Activated T-cell treated with anti-CD3 and anti-CD28 coated beads, Interleukin-2, amount 50 U/mL, for 72 hours (primary cell): ENCODE results near the gene TMEM47. TPM values are rescaled to one million over a fixed set of nuclear protein-coding genes. Genes with fewer than 3 reads are reported as not detected.
A peak's percentile ranks its signal among the peaks of the same experiment; 100 is the strongest.

Experiments used
- ATAC-seq, 2 donors: fragments of 150-1000 bp; cut with Tn5 transposase; replicated peaks in 1 of 2; 2 replicates each; pipeline ENCODE4 v1.10.0; 2021; ENCODE audit warnings: moderate library complexity in 2 of 2, mild to moderate bottlenecking in 1 of 2
- DNase-seq, 2 donors: peaks; one replicate each; pipeline ENCODE4 v3.0.0; 2021 to 2022; ENCODE audit warnings: mixed read lengths in 1 of 2
- H3K27ac Mint-ChIP-seq: one replicate; pipeline ENCODE4 v1.8.0; 2022; ENCODE audit warnings: mild to moderate bottlenecking, moderate library complexity, mixed read lengths
- H3K27me3 Mint-ChIP-seq: one replicate; pipeline ENCODE4 v1.8.0; 2022; ENCODE audit warnings: low read depth, mixed read lengths
- H3K36me3 Mint-ChIP-seq, 2 donors: one replicate each; pipeline ENCODE4 v1.8.0; 2022; ENCODE audit warnings: mixed read lengths in 2 of 2, mild to moderate bottlenecking in 1 of 2; ENCODE audit not compliant: insufficient read depth in 2 of 2
- H3K4me1 Mint-ChIP-seq: one replicate; pipeline ENCODE4 v1.8.0; 2022; ENCODE audit warnings: low read depth, mixed read lengths
- H3K4me3 Mint-ChIP-seq, 2 donors: one replicate each; pipeline ENCODE4 v1.8.0; 2022; ENCODE audit warnings: mild to moderate bottlenecking in 2 of 2, mixed read lengths in 2 of 2, moderate library complexity in 2 of 2
- H3K9me3 Mint-ChIP-seq, 2 donors: one replicate each; pipeline ENCODE4 v1.8.0; 2022; ENCODE audit warnings: mixed read lengths in 2 of 2
- total RNA-seq, 2 donors: library from RNA; stranded (reverse); gene quantifications; one replicate each; pipeline ENCODE4 v1.2.3, GENCODE V29; 2022

Gene TMEM47
- total RNA-seq = not detected

DNA sequence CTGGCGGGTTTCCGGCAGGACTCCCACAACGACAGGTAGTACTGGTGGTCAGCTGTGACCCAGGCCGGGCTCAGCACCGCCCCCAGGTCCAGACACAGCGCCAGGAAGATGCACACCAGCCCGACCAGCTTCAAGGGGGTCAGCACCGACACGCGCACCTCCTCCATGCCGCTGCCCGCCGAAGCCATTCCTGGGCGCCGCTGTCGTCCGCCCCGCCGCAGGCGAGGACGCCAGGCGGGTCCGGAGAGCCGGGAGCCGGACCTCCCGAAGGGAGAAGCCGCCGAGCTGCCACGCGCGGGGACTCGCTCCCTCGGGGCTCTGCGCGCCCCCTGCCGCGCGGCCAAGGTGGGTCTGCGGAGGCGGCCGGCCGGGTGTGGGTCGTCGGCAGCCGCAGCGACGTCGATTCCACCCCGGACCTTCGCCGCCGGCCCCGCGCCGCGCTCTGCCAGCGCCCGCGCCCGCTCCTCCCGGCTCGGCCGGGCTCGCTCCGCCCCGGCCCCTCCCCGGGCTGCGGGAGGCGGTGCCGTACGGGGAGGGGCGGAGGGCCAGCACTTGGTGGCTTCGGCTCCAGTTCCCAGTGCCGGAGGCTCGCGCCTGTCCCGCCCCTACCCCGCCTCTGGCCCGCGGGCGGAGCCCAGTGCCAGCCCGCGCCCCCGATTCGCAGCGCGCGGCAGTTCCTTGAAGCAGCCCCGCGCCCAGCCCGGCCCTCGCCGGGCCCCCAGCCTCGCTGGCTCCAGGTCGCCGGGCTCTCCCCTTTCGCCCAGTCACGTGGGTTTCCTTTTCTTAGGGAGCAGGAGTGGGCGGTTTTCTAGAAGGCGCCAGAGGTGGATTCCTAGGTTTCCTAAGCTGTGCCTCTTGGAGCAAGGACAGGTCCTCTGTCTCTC is at the start of gene TMEM47:
Gene TMEM47 (minus strand): TSS at position 444 of the 884 bp plus-strand sequence. CDS start 256 bp downstream, at position 188.
- Mint-ChIP-seq H3K9me3 (peaks cover 4 to 6% of the 10 kb centered on the region in 2 donors), H3K27ac (no peak within 1 kb of the TSS), H3K4me1 (no peaks in the 10 kb centered on the region), H3K36me3 (peaks cover 6 to 10% of the 10 kb centered on the region in 2 donors), H3K4me3 (peak within 1 kb of the TSS; percentile 58 to 62), H3K27me3 (peaks cover 36% of the 10 kb centered on the region)
- DNase-seq (no peak), ATAC-seq (peak in 1 of 2 donors; percentile 27)

- ATAC-seq = no peak
- no peak overlapping the region for H3K27ac Mint-ChIP-seq
- no peak overlapping the region for H3K4me3 Mint-ChIP-seq
- DNase-seq = no peak
- H3K9me3 Mint-ChIP-seq = peaks cover 5 to 6% of the 10 kb centered on the region in 2 donors
- peaks cover 0 to 1% of the 10 kb centered on the region in 2 donors for H3K36me3 Mint-ChIP-seq
- no peaks in the 10 kb centered on the region for H3K27me3 Mint-ChIP-seq
- H3K4me1 Mint-ChIP-seq = no peaks in the 10 kb centered on the region
These were observed 30.0 kb upstream of the TMEM47 start for GRCh38 chrX:34687095-34687494.

GRCh38 chrX:34659575-34659974 is 2.5 kb upstream of the TMEM47 start:
- H3K4me3 Mint-ChIP-seq = no peak overlapping the region
- DNase-seq = no peak
- H3K9me3 Mint-ChIP-seq = peaks cover 4 to 6% of the 10 kb centered on the region in 2 donors
- H3K27me3 Mint-ChIP-seq = peaks cover 31% of the 10 kb centered on the region
- no peak overlapping the region for H3K27ac Mint-ChIP-seq
- peaks cover 6 to 10% of the 10 kb centered on the region in 2 donors for H3K36me3 Mint-ChIP-seq
- H3K4me1 Mint-ChIP-seq = no peaks in the 10 kb centered on the region
- no peak for ATAC-seq

GRCh38 chrX:34658326-34658725 is 1.2 kb upstream of the TMEM47 start:
- ATAC-seq = no peak
- no peak for DNase-seq
- Mint-ChIP-seq H3K27me3 (peaks cover 36% of the 10 kb centered on the region), H3K4me1 (no peaks in the 10 kb centered on the region), H3K4me3 (no peak overlapping the region), H3K9me3 (peaks cover 4 to 6% of the 10 kb centered on the region in 2 donors), H3K27ac (no peak overlapping the region), H3K36me3 (peaks cover 6 to 10% of the 10 kb centered on the region in 2 donors)

DNA sequence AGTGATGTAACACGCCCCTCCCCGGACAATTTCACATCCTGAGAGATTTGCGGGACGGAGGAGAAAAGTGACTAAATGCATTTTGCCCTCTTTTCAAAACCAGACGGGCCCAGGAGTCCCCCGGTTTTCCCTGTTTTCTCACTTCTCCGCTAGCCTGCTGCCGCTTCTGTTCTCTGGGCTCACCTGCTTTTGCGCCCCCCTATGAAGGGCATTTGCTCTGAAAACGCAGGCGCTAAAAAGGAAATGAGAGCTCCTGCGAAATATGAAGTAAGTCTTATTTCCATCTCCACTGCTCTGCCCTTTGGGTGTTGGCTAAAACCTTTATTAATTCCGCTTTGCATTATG is 613 bp upstream of the TMEM47 start:
- DNase-seq = no peak
- Mint-ChIP-seq H3K4me3 (peak overlapping the region; percentile 14 to 20), H3K36me3 (peaks cover 6 to 10% of the 10 kb centered on the region in 2 donors), H3K9me3 (peaks cover 4 to 6% of the 10 kb centered on the region in 2 donors), H3K4me1 (no peaks in the 10 kb centered on the region), H3K27ac (no peak overlapping the region), H3K27me3 (peaks cover 36% of the 10 kb centered on the region)
- no peak for ATAC-seq

- no peak for DNase-seq
- Mint-ChIP-seq H3K4me1 (no peaks in the 10 kb centered on the region), H3K27ac (no peak overlapping the region), H3K9me3 (peaks cover 2 to 6% of the 10 kb centered on the region in 2 donors), H3K27me3 (peaks cover 36% of the 10 kb centered on the region), H3K36me3 (peaks cover 6 to 10% of the 10 kb centered on the region in 2 donors), H3K4me3 (peak overlapping the region in 1 of 2 donors; percentile 58)
- no peak for ATAC-seq
These were observed 631 bp downstream of the TMEM47 start for GRCh38 chrX:34656467-34656841.

DNA sequence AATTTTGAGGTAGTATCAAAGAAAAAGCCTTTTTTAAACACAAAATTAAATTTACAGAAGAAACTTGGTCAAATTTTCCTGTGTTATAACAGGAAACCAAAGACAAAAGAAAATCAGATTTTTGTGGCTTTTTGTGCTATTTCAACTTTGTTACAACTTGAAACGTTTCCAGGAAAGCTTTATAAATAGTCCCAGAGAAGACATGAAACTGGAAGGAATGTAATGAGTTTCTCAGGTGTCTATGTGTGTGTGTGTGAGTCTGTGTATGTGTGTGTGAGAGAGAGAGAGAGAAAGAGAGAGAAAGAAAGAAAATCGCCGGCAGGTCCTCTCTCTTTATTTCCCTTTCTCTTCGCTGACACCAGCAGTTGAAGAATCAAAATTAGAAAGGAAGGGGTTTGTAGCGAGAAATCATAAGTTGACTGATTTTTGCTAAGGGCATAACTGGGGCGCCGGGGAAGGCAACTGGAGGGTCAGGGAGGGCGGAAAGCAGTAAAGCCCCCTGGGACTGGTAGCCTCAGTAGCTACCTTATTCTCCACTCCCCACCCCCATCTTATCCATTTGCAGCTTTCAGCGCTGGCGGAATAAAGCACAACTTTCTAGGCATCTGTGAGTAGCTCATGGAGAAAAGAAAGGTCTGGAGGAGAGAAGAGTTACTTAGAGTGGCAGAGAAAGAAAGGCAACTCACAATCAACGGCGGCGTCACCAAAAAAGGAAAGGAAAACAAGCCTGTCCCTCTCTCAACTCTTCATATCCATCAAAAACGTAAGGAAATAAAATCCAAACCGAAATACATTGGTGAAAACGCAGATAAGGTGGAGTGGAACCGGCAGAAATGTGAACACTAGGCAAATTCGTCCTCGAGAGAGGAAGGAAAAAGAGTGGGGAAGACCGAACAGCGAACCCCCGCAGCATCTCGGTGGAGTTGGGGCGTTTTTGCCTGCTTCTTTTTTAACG is 1.3 kb downstream of the TMEM47 start:
- Mint-ChIP-seq H3K9me3 (peaks cover 2 to 6% of the 10 kb centered on the region in 2 donors), H3K27me3 (peaks cover 36% of the 10 kb centered on the region), H3K4me1 (no peaks in the 10 kb centered on the region), H3K36me3 (peaks cover 6 to 10% of the 10 kb centered on the region in 2 donors), H3K27ac (no peak overlapping the region), H3K4me3 (peak overlapping the region; percentile 58 to 62)
- ATAC-seq (no peak), DNase-seq (no peak)

DNA sequence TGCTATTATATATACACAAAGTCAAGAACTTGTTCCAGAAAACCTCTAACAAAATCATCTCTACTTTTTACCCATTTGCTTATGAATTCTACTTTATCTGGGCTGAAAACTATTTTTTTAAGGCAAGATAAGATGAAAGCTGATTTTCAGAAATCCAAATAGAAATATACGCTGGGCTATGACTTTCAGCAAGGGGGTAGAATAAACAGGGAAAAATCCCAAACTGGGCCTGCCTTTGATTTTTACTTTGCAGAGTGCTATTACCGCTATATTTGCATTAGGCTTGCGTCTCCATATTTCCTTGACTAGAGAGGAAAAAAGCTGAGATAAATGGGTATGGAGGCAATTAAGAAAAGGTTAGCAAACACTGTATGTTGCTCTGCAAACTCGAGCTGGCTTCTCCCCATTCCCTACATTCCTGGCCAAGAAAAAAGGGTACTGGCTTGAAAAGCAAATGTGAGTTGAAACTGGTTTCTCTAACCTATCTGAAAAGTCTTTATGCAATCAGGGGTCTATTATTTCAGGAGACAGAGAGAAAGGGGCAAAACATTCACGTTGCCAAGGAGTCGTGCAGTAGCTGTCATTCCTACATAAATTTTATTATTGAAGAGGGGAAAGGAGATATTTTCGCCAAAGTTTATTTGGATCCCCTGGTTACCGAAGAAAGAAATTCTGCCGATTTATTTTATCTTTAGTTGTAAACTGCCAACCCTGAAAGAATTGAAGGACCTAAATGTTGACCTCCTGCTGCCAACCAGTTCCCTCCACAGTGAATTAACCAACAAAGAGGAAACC is 2.2 kb downstream of the TMEM47 start:
- peaks cover 2 to 6% of the 10 kb centered on the region in 2 donors for H3K9me3 Mint-ChIP-seq
- DNase-seq (no peak), ATAC-seq (no peak)
- no peaks in the 10 kb centered on the region for H3K4me1 Mint-ChIP-seq
- H3K36me3 Mint-ChIP-seq = peaks cover 6 to 10% of the 10 kb centered on the region in 2 donors
- H3K27ac Mint-ChIP-seq = no peak overlapping the region
- H3K4me3 Mint-ChIP-seq = no peak overlapping the region
- peaks cover 34% of the 10 kb centered on the region for H3K27me3 Mint-ChIP-seq

- peaks cover 29% of the 10 kb centered on the region for H3K27me3 Mint-ChIP-seq
- H3K36me3 Mint-ChIP-seq = peaks cover 6 to 10% of the 10 kb centered on the region in 2 donors
- H3K27ac Mint-ChIP-seq = no peak overlapping the region
- H3K4me1 Mint-ChIP-seq = no peaks in the 10 kb centered on the region
- peaks cover 2 to 6% of the 10 kb centered on the region in 2 donors for H3K9me3 Mint-ChIP-seq
- no peak overlapping the region for H3K4me3 Mint-ChIP-seq
- ATAC-seq = no peak
- DNase-seq = no peak
These were observed 3.3 kb downstream of the TMEM47 start for GRCh38 chrX:34653811-34654210.

- Mint-ChIP-seq H3K36me3 (no peaks in the 10 kb centered on the region), H3K27me3 (no peaks in the 10 kb centered on the region), H3K9me3 (no peaks in the 10 kb centered on the region), H3K27ac (no peak overlapping the region), H3K4me1 (no peaks in the 10 kb centered on the region), H3K4me3 (no peak overlapping the region)
- DNase-seq (no peak), ATAC-seq (no peak)
These were observed 14.2 kb downstream of the TMEM47 start for GRCh38 chrX:34642849-34643248.

- Mint-ChIP-seq H3K9me3 (peaks cover 0 to 5% of the 10 kb centered on the region in 2 donors), H3K27me3 (no peaks in the 10 kb centered on the region), H3K27ac (no peak overlapping the region), H3K36me3 (no peaks in the 10 kb centered on the region), H3K4me1 (no peaks in the 10 kb centered on the region), H3K4me3 (no peak overlapping the region)
- no peak for ATAC-seq
- no peak for DNase-seq
These were observed 19.0 kb downstream of the TMEM47 start for GRCh38 chrX:34638116-34638515.

DNA sequence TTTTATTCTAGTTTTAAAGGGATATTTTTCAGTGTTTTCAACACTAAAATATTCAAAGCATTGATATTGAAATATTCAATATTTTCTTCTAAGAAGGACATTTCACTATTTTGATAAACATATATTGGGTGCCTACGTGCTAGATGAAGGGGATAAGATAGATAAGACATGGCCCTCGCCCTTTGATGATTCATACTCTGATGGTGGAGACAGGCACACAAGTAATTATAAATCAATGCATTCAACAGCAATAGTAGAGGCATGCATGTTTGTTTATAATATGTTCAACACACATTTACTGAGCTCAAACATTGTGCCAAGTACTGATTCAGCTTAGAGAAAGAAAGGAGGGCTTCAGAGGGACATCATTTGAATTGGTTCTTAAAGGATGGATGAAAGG is 22.7 kb downstream of the TMEM47 start:
- ATAC-seq = no peak
- no peaks in the 10 kb centered on the region for H3K36me3 Mint-ChIP-seq

More for the DNA sequence above, 22.7 kb downstream of the TMEM47 start:
- Mint-ChIP-seq H3K27ac (no peak overlapping the region), H3K27me3 (no peaks in the 10 kb centered on the region), H3K4me3 (no peak overlapping the region), H3K9me3 (peaks cover 0 to 5% of the 10 kb centered on the region in 2 donors), H3K4me1 (no peaks in the 10 kb centered on the region)
- no peak for DNase-seq
